ENCODE results near the gene CMIP. TPM values are rescaled to one million over a fixed set of nuclear protein-coding genes. Genes with fewer than 3 reads are reported as not detected.

The CMIP gene
- total and polyA plus RNA-seq, 3 donors from 2014 or later, result 34.9 to 72.5 (median 42.0) TPM

DNA sequence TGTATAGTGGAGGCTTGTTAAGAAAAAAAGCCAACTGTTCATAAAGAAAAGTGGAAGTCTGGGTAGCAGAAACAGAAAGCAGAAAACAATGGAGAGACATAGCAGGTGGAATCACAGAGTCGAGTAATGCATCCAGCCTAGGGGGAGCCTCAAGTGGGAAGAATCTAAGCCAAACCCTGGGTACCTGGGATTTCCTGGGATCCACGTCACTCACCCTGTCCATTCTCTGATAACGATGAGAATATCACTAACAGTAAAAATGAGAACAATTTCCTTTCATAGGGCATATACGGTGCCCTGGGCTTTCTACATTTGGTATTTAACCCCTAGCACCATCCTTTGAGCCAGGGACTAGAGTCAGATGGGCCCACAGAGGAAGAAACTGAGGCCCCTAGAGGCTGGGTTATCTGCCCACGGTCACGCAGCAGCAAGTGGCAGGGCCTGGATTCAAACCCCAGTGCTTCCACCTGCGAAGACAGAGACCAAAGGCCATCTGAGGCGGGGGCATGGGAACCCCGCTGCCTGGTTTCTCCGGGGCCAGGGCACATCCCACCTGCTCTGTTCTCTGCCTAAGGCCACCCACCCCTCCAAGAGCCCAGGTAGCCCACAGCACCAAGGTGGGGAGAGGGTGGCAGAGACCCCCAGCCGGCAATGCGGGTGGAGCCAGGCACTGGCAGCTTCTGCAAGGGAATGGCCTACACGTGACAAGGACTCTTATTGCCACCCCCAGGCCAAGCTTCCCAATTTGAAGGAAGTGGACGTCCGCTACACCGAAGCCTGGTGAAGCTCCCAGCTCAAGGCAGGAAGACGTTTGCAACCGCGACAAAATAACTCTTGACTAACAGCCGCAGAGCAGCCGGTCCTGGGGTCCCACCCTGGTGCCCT, 264.6 kb downstream of the CMIP start:
- Histone ChIP-seq H3K27me3 (no peaks in the 10 kb centered on the region), H3K4me1 (peaks cover 4% of the 10 kb centered on the region), H3K36me3 (ENCODE audit: low read depth, missing control alignments) (no peaks in the 10 kb centered on the region), H3K4me3 (no peak overlapping the region), H3K9me3 (no peaks in the 10 kb centered on the region), H3K27ac (no peak overlapping the region)
- no peak for DNase-seq
- intact Hi-C loops (cut with DNase I; ENCODE audit: low total_unique reads), result no loop called here
- TF ChIP-seq, protein P1, sequence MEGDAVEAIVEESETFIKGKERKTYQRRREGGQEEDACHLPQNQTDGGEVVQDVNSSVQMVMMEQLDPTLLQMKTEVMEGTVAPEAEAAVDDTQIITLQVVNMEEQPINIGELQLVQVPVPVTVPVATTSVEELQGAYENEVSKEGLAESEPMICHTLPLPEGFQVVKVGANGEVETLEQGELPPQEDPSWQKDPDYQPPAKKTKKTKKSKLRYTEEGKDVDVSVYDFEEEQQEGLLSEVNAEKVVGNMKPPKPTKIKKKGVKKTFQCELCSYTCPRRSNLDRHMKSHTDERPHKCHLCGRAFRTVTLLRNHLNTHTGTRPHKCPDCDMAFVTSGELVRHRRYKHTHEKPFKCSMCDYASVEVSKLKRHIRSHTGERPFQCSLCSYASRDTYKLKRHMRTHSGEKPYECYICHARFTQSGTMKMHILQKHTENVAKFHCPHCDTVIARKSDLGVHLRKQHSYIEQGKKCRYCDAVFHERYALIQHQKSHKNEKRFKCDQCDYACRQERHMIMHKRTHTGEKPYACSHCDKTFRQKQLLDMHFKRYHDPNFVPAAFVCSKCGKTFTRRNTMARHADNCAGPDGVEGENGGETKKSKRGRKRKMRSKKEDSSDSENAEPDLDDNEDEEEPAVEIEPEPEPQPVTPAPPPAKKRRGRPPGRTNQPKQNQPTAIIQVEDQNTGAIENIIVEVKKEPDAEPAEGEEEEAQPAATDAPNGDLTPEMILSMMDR (IDR thresholded peaks at IDR 0.05), result no peak
- TF ChIP-seq POLR2A (IDR thresholded peaks at IDR 0.05), result no peak
- 75 to 86% methylated on average over 10 to 21 of the region's 21 CpGs for WGBS, 2 donors

DNA sequence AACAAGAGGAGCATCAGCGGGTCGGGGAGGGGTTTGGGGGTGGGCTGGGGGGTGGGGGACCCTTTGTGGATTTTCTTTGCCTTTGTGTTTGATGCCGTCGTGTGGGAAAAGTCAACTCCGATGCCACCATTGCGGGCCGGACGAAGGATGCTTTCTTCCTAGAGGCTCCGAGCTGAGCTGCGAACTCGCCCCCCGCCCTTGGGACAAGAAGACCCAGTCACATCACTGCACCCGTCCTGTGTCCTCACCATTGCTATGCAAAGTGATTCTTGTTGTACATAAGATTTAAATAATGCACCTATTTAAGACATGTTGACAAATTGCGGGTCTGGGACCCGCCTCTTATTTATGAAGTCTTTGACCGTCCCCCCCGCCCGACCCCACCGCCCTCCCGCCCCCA, 265.4 kb downstream of the CMIP start:
- H3K36me3 ChIP-seq (ENCODE audit: low read depth, missing control alignments), result no peaks in the 10 kb centered on the region
- H3K4me1 ChIP-seq, result peaks cover 4% of the 10 kb centered on the region
- TF ChIP-seq POLR2A (IDR thresholded peaks at IDR 0.05), result no peak
- TF ChIP-seq, protein P1 (IDR thresholded peaks at IDR 0.05), result no peak
- intact Hi-C loops (cut with DNase I; ENCODE audit: low total_unique reads), result loop anchor here (10.0 kb wide), 1 partner anchor 95 kb away; no protein-coding TSS in a partner anchor
- no peak overlapping the region for H3K4me3 ChIP-seq
- 93 to 97% methylated on average over 16 to 20 of the region's 20 CpGs for WGBS, 2 donors
- DNase-seq, result no peak
- no peak overlapping the region for H3K27ac ChIP-seq
- no peaks in the 10 kb centered on the region for H3K9me3 ChIP-seq
- H3K27me3 ChIP-seq, result no peaks in the 10 kb centered on the region

DNA sequence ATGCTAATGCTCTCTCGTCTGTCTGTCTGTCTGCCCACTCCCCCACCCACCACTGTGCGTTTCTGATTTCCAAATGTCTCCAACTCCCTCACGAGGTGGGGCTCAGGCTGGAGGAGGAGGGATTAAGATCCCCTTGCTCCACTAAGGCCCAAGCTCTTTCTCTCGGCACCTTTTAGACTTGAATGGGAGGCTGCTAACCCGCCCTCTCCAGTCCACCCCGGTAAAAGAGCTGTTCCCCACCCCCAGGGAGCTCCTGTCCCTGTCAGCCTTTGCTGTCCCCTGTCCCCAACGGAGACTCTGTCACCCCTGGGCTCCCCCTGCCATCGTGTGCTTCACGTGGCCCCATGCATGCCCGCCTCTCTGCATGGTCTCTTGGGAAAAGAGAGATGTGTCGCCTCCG, 266.0 kb downstream of the CMIP start:
- Histone ChIP-seq H3K9me3 (no peaks in the 10 kb centered on the region), H3K4me1 (peaks cover 4% of the 10 kb centered on the region), H3K36me3 (ENCODE audit: low read depth, missing control alignments) (no peaks in the 10 kb centered on the region), H3K27me3 (no peaks in the 10 kb centered on the region), H3K27ac (no peak overlapping the region), H3K4me3 (no peak overlapping the region)
- 70 to 79% methylated on average over 11 to 12 of the region's 12 CpGs for WGBS, 2 donors
- DNase-seq, result no peak
- TF ChIP-seq, protein P1 (IDR thresholded peaks at IDR 0.05), result no peak
- no peak for TF ChIP-seq POLR2A (IDR thresholded peaks at IDR 0.05)
- intact Hi-C loops (cut with DNase I; ENCODE audit: low total_unique reads), result loop anchor here (10.0 kb wide), 1 partner anchor 96 kb away; no protein-coding TSS in a partner anchor

- WGBS, 2 donors, result 62 to 72% methylated on average over 16 to 21 of the region's 21 CpGs
- H3K4me1 ChIP-seq, result peaks cover 4% of the 10 kb centered on the region
- H3K27me3 ChIP-seq, result no peaks in the 10 kb centered on the region
- intact Hi-C loops (cut with DNase I; ENCODE audit: low total_unique reads), result loop anchor here (10.0 kb wide), 1 partner anchor 97 kb away; no protein-coding TSS in a partner anchor
- no peak for TF ChIP-seq POLR2A (IDR thresholded peaks at IDR 0.05)
- TF ChIP-seq, protein P1 (IDR thresholded peaks at IDR 0.05), result no peak
- no peak overlapping the region for H3K4me3 ChIP-seq
- no peaks in the 10 kb centered on the region for H3K9me3 ChIP-seq
- H3K36me3 ChIP-seq (ENCODE audit: low read depth, missing control alignments), result no peaks in the 10 kb centered on the region
- no peak overlapping the region for H3K27ac ChIP-seq
- no peak for DNase-seq
These were observed 267.2 kb downstream of the CMIP start for GRCh38 chr16:81711657-81712319.
